ENCODE results near the gene GNGT1. TPM values are rescaled to one million over a fixed set of nuclear protein-coding genes. Genes with fewer than 3 reads are reported as not detected.

Gene GNGT1
- total RNA-seq, 1 donor from 2014 or later, result not detected

DNA sequence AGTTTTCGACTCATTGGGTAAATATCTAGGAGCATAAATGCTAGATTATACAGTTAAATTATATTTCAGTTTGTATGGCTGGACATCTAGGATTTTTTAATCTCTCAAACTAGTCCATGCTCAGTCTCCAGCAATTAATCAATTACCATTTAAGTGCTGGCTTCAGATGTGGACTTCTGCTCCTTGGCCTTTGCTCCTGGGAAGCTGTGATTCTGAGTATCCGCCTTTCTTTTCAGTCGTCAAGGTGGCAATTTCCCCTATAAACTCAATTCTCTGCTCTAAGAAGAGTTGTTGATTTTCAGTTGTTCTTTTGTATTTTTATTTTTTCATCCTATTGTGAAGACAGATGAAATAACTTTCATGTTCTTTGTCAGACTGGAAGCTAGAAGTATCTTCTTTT is 39.5 kb upstream of the GNGT1 start:
- TF ChIP-seq, protein P1, sequence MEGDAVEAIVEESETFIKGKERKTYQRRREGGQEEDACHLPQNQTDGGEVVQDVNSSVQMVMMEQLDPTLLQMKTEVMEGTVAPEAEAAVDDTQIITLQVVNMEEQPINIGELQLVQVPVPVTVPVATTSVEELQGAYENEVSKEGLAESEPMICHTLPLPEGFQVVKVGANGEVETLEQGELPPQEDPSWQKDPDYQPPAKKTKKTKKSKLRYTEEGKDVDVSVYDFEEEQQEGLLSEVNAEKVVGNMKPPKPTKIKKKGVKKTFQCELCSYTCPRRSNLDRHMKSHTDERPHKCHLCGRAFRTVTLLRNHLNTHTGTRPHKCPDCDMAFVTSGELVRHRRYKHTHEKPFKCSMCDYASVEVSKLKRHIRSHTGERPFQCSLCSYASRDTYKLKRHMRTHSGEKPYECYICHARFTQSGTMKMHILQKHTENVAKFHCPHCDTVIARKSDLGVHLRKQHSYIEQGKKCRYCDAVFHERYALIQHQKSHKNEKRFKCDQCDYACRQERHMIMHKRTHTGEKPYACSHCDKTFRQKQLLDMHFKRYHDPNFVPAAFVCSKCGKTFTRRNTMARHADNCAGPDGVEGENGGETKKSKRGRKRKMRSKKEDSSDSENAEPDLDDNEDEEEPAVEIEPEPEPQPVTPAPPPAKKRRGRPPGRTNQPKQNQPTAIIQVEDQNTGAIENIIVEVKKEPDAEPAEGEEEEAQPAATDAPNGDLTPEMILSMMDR (IDR thresholded peaks at IDR 0.05; ENCODE audit: borderline replicate concordance), result no peak
- no peaks in the 10 kb centered on the region for H3K9me3 ChIP-seq (replicated peaks)
- no peak overlapping the region for H3K27ac ChIP-seq (replicated peaks)
- intact Hi-C loops (cut with micrococcal nuclease), result no loop called here
- H3K36me3 ChIP-seq, result no peaks in the 10 kb centered on the region
- no peak for DNase-seq
- H3K4me3 ChIP-seq, result no peak overlapping the region
- H3K4me1 ChIP-seq, result no peaks in the 10 kb centered on the region
- no peaks in the 10 kb centered on the region for H3K27me3 ChIP-seq (ENCODE audit: low read depth)

DNA sequence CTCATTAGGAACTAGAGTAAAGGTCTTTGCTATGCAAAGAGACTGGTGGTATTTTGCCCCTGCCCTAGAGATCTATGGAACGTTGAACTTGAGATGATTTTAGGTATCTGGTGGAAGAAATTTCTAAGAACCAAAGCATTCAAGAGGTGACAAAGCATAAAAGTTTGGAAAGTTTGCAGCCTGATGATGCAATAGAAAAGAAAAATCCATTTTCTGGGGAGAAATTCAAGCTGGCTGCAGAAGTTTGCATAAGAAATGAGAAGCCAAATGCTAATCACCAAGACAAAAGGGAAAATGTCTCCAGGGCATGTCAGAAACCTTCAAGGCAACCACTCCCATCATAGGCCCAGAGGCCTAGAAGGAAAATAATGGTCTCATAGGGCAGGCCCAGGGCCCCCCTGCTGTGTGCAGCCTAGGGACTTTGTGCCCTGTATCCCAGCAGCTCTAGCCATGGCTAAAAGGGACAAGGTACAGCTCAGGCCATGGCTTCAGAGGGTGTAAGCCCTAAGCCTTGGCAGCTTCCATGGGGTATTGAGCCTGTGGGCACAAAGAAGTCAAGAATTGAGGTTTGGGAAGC is 32.3 kb upstream of the GNGT1 start:
- Histone ChIP-seq H3K27ac (replicated peaks) (no peak overlapping the region), H3K27me3 (ENCODE audit: low read depth) (no peaks in the 10 kb centered on the region), H3K4me3 (no peak overlapping the region), H3K36me3 (no peaks in the 10 kb centered on the region), H3K4me1 (no peaks in the 10 kb centered on the region), H3K9me3 (replicated peaks) (peaks cover 25% of the 10 kb centered on the region)
- intact Hi-C loops (cut with micrococcal nuclease), result no loop called here
- TF ChIP-seq, protein P1 (IDR thresholded peaks at IDR 0.05; ENCODE audit: borderline replicate concordance), result no peak
- DNase-seq, result no peak

DNA sequence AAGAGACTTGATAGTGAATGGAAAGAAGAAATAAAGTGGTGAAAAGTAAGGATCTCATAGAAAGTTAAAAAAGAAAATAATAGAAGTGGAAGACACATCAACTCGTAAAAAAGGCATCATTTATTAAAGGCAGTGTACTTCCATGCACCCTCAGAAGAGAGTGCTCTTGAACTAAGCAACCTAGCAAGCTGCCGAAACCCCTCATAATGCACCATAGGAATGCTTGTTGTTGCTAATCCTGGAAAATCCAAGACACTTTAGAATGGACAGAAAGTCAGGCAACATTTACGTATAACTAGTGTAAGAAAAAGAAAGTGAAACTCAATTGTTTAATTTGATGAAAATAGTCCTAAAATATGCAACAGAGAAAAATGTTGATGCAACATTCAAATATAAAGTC is 28.6 kb upstream of the GNGT1 start:
- H3K4me1 ChIP-seq, result no peaks in the 10 kb centered on the region
- no peaks in the 10 kb centered on the region for H3K27me3 ChIP-seq (ENCODE audit: low read depth)
- DNase-seq, result no peak
- no peak overlapping the region for H3K27ac ChIP-seq (replicated peaks)
- TF ChIP-seq, protein P1 (IDR thresholded peaks at IDR 0.05; ENCODE audit: borderline replicate concordance), result no peak
- no peak overlapping the region for H3K4me3 ChIP-seq
- peaks cover 35% of the 10 kb centered on the region for H3K9me3 ChIP-seq (replicated peaks)
- intact Hi-C loops (cut with micrococcal nuclease), result no loop called here
- no peaks in the 10 kb centered on the region for H3K36me3 ChIP-seq

- DNase-seq, result no peak
- H3K4me3 ChIP-seq, result no peak overlapping the region
- TF ChIP-seq, protein P1 (IDR thresholded peaks at IDR 0.05; ENCODE audit: borderline replicate concordance), result no peak
- H3K27ac ChIP-seq (replicated peaks), result no peak overlapping the region
- no peaks in the 10 kb centered on the region for H3K27me3 ChIP-seq (ENCODE audit: low read depth)
- peaks cover 27% of the 10 kb centered on the region for H3K9me3 ChIP-seq (replicated peaks)
- intact Hi-C loops (cut with micrococcal nuclease), result no loop called here
- H3K36me3 ChIP-seq, result no peaks in the 10 kb centered on the region
- H3K4me1 ChIP-seq, result no peaks in the 10 kb centered on the region
Measured at GRCh38 chr7:93879356-93879755, 27.0 kb upstream of the GNGT1 start.

GRCh38 chr7:93882468-93882867 is 23.9 kb upstream of the GNGT1 start:
- intact Hi-C loops (cut with micrococcal nuclease), result no loop called here
- H3K9me3 ChIP-seq (replicated peaks), result peaks cover 24% of the 10 kb centered on the region
- TF ChIP-seq, protein P1 (IDR thresholded peaks at IDR 0.05; ENCODE audit: borderline replicate concordance), result no peak
- DNase-seq, result no peak
- no peaks in the 10 kb centered on the region for H3K4me1 ChIP-seq
- no peaks in the 10 kb centered on the region for H3K36me3 ChIP-seq
- no peak overlapping the region for H3K27ac ChIP-seq (replicated peaks)
- no peaks in the 10 kb centered on the region for H3K27me3 ChIP-seq (ENCODE audit: low read depth)
- no peak overlapping the region for H3K4me3 ChIP-seq
